Stimulated activated CD8-positive, alpha-beta memory T cell treated with anti-CD3 and anti-CD28 coated beads, Interleukin-12 subunit alpha, Interleukin-12 subunit beta, amount 100 ng/mL, for 24 hours (primary cell): ENCODE results near the gene RMDN3.

Experiments
- DNase-seq: peaks from one replicate; pipeline ENCODE4 v3.0.0-alpha.2; 2020; ENCODE audit errors: extremely low read depth

RMDN3 gene, protein sequence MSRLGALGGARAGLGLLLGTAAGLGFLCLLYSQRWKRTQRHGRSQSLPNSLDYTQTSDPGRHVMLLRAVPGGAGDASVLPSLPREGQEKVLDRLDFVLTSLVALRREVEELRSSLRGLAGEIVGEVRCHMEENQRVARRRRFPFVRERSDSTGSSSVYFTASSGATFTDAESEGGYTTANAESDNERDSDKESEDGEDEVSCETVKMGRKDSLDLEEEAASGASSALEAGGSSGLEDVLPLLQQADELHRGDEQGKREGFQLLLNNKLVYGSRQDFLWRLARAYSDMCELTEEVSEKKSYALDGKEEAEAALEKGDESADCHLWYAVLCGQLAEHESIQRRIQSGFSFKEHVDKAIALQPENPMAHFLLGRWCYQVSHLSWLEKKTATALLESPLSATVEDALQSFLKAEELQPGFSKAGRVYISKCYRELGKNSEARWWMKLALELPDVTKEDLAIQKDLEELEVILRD

DNA sequence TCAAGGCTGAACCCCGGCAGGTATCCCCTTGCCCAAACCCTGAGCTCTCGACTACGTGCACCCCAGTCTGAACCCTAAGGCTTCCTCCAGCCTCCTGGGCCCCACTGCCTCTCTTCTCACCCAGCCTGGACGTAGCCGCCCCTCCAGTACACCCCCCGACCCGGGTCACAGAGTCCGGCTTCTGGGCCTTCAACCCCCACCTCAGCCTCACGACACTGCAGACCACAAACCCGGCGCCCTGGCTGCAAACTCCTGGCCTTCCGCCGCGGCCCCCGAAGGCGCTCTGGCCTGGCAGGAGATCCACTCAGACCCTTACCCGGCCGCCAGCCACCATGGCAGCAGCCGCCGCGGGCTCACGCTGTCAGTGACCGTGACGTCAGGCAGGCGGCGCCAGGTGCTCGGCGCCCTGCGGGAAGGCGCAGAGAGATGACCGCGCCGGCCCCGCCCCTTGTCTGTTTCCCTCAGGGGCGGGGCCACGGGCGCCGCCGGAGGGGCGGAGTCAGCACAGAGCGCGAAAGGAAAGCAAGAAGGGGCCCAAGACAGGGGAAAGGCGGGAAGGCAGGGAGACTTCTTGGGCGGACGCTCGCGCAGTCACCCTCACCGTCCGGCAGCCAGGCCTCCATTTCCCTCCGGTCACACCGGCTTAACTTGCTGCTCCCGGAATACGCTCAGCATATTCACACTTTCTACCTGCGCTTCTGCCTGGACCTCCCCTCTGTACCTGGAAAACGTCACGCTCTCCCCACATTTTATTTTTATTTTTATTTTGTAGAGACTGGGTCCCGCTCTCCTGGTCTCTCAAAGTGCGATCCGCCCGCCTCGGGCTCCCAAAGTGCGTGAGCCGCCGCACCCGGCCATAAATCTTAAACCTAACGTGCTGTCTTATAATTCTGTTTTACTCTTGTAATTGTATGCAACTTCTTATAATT, at the start of gene RMDN3:
Gene RMDN3 (minus strand): TSS at position 372 of the 929 bp plus-strand sequence. CDS start 471 bp downstream, outside the sequence.
- peak; percentile 83 for DNase-seq

DNA sequence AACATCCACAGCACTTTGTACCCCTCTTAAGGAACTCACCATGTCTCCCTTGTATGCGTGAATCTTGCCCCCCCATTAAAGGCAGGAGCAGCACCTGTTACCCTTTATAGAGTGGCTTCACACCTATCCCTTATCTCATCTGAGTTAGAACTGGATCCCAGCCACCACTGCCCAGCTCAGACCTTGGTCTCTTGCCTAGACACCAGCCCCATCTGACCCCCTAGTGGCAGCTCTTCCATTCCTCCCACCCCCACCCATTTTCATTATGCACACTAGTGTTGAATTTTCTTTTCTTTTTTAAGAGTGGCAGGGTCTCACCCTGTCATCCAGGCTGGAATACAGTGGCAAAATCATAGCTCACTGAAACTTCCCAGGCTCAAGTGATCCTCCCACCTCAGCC, 48.6 kb upstream of the RMDN3 start:
- no peak for DNase-seq

DNA sequence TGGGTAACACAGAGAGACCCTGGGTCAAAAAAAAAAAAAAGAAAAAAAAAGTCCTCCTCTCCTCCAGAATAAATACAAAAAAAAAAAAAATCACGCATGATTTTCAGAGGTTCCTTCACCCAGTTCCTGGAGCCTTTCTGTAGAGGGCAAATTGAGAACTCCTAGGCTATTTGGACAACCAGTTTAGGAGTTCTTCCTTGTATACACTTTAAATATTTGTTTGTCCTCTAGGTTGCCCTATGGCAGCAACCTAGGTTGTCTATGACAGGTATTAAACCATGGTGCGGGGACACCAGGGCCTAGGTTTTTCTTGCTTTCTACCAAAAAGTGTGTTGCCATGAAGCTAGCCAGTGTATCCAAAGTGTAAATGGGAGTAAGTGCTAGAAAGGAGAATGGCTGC, 48.0 kb upstream of the RMDN3 start:
- no peak for DNase-seq

DNA sequence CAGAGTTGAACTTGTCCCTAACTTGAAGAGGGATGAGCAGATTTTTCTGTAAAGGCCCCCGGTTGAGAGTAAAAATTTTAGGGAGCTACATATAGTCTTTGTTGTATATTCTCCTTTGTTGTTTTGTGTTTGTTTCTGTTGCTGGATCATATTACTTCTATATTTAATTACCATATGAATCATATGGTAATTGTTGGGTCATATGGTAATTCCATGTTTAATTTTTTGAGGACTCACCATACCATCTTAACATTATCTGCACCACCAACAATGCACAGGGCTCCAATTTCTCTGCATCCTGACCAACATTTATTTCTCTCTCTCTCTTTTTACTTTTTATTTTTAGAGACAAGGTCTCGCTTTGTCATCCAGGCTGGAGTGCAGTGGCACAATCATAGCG, 44.5 kb upstream of the RMDN3 start:
- DNase-seq, result no peak

DNA sequence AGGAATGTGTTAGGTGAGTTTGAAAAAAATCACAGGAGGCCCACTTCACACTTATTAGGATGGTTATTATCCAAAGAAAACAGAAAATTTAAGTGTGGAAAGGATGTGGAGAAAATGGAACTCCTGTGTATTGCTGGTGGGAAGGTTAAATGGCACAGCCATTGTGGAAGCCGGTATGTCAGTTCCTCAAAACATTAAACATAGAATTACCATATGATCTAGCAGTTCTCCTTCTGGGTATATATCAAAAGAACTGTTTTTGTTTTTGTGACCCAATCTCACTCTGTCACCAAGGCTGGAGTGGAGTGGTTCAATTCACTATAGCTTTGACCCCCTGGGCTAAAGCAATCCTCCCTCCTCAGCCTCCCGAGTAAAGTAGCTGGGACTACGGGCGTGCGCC, 41.5 kb upstream of the RMDN3 start:
- no peak for DNase-seq

DNA sequence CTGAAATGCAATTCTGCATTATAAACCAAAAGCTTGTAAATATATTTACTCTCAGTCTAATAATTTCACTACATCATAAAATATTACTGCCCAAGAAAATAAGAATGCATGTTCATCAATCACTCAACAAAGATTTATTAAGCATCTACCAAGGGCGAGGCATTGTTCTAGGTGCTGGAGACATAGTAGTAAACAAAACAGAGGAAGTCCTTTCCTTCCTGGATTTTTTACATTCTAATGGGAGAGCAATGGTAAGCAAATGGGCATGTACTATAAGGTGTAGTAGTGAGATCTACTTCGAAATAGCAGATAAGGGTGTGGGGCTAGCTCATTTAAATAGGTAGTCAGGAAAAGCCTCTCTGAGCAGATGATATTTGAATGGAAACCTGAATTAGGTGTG, 41.0 kb upstream of the RMDN3 start:
- DNase-seq, result no peak

DNA sequence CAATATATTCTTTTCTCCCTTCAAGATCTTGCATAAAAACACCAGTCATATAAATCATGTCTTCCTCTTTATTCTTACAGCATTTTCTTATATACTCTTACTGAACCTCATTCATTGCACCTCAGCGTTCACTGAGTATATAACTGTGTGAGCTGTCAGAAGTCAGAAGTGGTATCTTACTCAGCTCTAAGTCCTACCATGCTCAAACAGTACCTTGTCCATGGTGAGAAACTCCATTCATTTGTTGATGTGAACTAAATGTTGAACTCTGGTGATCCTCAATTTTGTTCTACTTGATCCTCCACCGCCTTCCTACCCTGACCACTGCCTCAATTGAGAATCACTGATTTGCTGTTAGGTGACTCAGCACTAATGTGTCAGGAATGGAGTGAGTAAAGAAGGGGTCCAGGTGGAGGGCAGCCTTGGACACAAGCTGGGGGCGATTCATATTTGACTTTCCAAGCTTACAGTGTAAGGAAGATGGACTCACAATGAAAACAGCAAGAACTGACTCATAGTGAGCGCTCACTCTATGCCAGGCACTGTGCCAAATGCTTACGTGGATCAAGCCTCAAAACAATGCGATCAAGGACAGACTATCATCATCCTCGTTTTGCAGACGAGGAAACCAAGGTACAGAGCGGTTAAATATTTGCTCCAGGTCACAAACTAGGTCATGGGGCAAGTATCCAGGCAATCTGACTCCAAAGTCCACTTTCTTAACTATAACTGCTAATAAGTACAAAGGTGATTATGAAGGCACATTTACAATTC, 38.3 kb upstream of the RMDN3 start:
- no peak for DNase-seq

DNA sequence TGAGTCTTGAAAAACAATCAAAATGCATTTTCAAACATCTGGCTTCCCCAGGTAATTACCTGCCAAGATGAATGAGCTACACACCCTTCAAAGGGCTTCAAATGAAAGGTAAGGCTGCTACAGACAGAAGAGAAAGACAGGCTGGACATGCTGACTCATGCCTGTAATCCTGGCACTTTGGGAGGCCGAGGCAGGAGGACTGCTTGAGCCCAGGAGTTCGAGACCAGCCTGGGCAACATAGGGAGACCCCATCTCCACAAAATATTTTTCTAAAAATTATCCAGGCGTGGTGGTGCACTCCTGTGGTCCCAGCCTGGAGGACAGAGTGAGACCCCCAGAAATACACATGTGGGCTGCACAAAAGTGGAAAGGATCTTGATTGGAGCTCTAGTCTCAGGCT, 37.3 kb upstream of the RMDN3 start:
- no peak for DNase-seq

DNA sequence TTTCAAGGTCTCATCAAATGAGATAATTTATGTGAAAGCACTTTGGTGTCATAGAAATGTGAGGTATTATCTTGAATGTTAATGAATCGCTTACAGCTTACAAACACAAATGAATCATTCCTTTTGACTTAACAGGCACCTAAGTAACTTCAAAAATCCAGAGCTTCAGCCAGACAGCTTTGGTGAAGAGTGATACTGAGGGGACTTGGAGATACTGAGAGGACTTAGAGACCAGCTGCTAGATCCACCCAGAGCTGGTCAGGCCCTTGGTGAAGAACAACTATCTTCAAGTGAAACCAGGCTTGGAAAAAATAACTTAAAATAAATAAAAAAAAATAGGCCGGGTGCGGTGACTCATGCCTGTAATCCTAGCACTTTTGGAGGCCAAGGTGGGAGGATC, 35.7 kb upstream of the RMDN3 start:
- no peak for DNase-seq

DNA sequence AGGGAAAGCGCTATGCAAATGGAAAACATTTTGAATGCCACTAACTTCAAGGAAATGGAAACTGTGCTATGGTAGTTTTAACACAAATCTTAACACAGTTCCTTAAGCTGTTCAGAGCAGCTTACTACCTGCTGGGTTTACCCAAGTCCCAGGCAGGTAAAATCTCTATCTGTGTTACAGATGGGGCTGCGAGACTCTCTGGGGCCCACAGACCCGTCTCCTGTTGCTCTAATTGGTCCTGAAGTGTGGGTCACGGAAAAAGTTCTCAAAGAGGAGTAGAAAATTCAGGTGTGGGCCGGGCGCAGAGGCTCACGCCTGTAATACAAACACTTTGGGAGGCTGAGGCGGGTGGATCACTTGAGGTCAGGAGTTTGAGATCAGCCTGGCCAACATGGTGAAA, 34.9 kb upstream of the RMDN3 start:
- no peak for DNase-seq

DNA sequence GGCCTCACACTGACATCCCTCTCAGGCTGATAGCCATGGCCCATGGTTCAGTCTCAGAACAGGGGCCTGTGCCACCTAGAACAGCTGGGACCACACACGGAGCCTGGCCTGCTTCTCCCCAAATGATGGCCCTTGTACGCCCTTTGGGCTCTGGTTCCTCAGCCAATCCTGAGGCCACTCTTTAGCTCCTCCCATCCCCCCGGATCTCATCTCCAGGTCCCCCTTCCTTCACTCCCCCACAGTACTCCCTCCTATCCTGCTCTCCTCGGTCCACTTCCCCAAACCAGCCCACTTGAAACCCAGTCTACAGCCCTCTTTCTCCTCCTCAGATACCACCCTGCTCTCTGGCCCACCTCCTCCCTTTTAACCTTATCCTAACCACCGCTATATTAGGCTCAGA, 34.1 kb upstream of the RMDN3 start:
- DNase-seq, result no peak

DNA sequence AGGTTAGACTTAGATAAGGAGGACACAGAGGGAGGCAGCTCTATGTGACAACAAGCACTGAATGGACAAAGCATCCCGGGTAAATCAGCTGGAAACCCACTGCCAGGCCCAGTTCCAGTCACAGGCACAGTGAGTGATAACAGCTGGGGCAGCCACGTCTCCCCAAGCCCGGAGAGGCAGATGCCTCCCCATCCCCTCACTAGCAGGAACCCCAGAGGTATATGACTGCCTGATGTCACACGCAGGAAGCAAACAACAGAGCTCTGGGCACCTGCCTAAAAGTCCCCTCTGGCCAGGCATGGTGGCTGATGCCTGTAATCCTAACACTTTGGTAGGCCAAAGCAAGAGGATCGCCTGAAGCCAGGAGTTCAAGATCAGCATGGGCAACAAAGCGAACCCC, 32.9 kb upstream of the RMDN3 start:
- DNase-seq, result no peak

DNA sequence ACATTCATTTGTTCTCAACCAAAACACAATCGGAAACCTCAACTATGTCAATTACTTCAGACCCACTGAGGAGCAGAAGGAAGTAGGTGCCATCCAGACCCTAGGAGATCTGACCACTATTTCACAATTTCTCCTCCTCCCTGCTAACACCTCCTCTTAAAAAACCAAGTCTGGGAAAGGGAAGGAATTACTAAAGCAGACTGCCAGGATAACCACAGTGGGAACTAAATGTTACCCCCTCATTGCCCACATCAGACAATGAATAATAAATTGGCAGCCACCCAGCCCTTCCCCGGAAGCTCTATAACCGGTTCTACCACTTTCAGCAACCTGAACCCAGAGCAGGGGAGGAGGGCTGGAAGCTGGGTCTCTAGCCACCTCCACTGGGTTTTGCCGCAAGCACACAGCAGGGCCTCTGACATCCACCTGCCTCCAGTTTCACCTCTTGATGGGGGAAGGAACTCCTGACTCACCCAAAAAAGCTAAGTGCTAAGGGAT, 32.3 kb upstream of the RMDN3 start:
- DNase-seq, result no peak

DNA sequence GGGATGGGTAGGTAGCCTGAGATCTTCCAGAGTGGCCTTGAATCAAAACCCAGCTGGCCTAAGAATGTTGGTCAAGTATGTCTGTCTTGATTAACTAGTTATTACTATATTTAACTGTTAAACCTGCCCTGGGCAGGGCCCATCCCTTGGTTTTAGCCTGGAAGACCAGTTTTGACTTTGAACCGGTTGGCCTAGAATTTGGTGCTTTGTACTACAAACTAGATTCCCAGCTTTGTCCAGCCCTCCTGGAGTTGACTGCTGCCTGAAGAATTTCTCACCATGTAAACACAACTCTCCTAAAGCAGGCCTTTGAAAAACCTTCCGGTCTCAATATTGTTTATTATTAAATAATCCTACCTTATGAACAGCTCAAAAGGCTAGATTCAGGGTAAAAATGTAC, 30.8 kb upstream of the RMDN3 start:
- no peak for DNase-seq

DNA sequence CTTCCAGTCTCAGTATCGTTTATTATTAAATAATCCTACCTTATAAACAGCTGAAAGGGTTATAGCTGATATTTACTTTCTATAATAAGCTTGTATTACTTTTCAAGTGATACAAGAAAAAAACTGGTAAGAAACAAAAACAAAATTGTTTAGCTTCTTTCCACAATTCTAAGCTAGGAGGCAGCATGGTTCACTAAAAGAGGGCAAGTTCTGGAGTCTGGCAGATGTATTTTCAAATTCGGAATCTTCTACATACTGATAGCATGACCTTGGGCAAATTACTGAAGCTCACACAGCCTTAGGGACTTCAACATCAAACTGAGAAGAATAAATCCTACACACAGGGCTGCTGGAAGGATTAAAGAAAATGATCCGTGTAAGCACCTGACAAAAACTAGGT, 30.1 kb upstream of the RMDN3 start:
- no peak for DNase-seq

DNA sequence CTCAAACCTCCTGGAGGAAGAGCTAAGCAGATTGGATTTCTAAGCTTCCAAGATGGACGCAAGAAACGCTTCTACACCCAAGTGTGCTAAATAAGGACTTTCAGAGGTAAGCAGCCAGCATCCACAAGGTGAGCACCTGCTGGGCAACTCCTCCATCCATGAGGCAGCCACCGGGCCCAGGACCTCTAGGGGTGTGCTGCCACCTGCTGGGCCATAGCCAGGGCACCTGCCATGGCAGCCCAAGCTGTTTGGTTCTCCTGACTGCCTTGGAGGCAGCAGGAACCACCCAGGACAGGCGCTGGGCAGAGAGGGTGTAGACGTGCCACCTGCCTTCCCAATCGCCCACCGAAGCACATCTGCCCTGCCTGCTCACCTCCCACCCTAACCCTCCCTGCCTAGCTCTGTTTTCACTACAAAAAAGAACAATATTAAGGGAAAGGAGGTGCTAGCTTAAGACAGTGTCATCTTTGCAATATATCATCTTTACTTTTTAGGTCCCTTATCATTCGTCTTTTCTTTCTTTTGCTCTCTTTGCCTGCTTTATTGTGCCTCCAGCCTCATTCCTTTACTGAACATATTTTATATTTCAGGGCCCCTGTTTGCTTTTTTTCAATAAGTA, 27.7 kb upstream of the RMDN3 start:
- no peak for DNase-seq

DNA sequence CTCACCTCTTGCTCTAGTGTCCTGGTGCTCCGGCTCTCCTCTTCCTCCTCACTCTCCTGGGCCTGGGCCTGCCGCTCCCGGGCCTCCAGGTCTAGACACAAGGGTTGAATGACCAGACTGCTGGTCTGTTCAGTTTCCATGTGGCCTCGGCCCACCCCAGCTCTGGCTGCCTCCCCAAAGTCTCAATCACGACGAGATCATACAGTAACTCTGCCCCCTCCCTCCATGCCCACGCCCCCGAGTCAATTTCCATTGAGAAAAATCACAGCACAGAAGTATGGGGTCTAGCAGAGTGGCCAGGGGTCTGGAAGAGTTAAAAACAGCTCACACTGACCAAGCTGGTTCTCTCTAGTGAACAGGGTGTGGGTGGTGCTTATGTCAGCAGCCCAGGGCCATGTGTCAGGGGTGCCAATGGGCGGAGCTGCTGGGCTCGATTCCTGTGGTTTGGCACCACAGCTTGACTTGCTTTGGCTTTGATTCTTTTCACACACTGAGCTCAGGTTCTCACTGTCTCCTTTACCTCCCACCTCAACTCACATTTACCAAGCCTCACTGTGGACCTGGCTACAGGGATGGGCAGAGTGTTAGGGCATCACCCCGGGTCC, 21.6 kb upstream of the RMDN3 start:
- DNase-seq, result no peak

DNA sequence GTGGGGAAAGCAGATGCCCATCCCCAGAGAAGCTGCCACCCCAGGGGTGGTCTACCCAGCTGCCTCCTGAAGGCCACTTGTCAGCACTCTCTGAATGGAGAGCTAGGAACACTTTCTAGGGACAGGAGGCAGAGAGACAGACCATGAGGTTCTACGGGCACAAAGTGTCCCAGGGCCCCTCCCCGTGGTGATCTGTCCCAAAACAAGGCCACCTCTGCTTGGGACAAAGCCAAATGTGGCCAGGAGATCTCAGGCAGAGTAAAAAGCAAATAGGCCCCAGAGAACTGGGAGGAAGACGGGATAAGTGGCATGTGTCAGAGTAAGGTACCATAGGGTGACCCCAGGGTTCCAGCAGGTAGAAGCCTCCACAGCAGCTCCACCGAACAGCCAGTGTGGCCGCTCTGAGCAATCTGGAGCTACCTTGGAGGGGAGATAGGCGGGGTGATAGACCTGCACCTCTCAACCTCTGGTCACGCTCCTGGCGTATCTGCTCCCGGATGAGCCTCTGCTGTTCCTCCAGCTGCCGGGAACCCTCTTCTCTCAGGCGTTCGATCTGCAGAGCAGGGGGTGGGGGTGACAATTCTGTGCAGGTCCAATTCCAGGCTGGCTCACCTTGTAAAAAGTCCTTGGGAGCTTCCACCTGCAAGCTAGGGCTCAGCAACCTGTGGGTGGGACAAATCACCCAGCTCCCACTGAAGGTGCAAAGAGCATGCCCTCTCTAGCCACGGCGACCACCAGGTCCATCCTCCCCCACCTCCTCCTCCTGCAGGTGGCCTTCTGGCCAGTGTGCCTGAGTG, 20.9 kb upstream of the RMDN3 start:
- DNase-seq, result no peak

DNA sequence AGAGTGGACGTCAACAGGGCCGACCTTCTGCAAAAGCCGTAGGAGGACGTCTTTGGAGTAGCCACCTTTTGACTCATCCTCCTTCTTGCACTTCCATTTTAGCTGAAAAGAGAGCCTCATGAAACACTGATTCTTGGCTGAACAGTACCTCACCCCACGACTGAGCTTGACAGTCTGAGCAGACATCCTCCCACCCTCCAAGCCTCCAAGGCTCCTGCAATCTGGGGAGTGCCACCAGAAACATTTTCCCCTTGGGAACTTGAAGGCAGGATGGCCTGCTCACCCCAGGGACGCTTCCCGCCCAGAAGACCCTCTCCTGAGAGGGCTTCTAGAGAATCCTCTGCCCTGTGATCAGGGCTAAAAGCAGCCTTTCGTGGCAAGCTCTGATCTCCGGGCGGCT, 20.0 kb upstream of the RMDN3 start:
- DNase-seq, result no peak

DNA sequence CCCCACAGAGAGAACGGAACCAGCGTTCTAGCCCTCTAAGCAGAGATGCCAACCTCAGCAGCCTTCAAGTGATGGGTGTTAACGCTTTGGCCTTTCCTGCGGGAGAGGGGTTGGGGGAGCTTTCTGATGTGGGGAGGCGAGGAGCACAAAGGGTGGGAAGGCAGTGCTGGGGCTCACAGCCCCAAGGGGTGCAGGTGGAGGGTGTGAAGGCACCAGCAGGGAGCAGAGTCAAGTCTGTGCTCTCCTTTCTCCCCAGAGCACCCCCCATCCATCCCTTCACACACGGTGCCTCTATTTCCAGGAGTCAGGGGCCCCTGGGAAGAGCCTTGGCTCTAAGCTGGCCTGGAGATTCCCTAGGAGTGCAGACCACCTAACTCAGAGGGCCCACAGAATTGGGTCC, 18.8 kb upstream of the RMDN3 start:
- no peak for DNase-seq
